Measurements from ENCODE around the gene CADPS2.
A peak's percentile ranks its signal among the peaks of the same experiment; 100 is the strongest.
"Not testable (repeated sequence)": the region's sequence is repeated elsewhere in the genome, so short reads cannot be mapped to it uniquely, and the experiment has no call there.

The CADPS2 gene

DNA sequence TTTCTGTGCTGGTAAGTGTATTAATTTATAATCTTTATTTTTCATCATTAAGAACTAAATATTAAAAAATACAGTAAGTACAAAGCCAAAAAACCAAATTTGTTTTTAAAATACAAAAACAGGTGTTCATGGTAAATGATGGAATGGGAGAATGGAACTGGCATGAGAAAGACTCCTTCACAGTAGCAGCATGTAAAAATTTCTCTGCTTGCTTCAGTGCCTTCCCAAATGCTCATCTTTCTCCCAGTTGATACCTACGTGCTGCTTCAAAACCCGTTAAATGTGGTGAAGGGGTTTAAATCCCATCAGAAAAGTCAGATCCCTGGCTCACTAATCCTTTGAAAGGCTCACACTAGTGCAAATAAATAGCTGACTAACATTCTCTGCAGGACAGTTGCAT lies 191.6 kb downstream of the CADPS2 start:
- H3K4me1 Mint-ChIP-seq: no peaks in the 10 kb centered on the region
- H3K4me3 Mint-ChIP-seq: no peak overlapping the region
- no peak overlapping the region for H3K27ac Mint-ChIP-seq
- no peaks in the 10 kb centered on the region for H3K36me3 Mint-ChIP-seq
- CTCF ChIA-PET: no interaction called here
- no peak for DNase-seq
- H3K9me3 Mint-ChIP-seq: peaks cover 23% of the 10 kb centered on the region
- no peaks in the 10 kb centered on the region for H3K27me3 Mint-ChIP-seq

DNA sequence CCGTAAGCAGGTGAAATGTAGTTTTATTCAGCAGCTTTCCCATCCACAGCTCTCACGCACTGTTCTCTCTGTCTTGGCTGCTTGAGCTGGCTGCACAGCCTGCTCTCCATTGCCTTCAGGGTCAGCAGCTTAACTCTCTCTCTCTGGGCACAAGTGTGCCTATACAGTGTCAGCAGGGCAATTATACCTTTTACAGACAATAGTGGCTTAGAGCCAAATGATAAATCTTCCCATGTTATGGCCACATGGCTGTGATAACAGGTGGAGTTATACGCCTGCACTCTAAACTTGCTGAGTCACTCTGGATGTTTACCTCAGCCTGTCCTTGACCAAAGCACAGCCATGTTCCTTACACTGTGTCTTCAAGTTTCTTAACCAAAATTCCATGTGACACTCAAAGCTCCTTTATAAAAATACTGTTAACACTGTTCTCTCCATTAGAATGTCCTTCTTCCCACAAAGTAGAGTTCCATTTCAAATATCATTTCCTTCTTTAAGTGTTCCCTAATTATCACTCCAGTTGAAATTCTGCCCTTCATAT lies 193.4 kb downstream of the CADPS2 start:
- H3K27ac Mint-ChIP-seq: no peak overlapping the region
- no peaks in the 10 kb centered on the region for H3K4me1 Mint-ChIP-seq
- H3K27me3 Mint-ChIP-seq: no peaks in the 10 kb centered on the region
- H3K36me3 Mint-ChIP-seq: no peaks in the 10 kb centered on the region
- no peak for DNase-seq
- H3K4me3 Mint-ChIP-seq: no peak overlapping the region
- CTCF ChIA-PET: no interaction called here
- peaks cover 21% of the 10 kb centered on the region for H3K9me3 Mint-ChIP-seq

DNA sequence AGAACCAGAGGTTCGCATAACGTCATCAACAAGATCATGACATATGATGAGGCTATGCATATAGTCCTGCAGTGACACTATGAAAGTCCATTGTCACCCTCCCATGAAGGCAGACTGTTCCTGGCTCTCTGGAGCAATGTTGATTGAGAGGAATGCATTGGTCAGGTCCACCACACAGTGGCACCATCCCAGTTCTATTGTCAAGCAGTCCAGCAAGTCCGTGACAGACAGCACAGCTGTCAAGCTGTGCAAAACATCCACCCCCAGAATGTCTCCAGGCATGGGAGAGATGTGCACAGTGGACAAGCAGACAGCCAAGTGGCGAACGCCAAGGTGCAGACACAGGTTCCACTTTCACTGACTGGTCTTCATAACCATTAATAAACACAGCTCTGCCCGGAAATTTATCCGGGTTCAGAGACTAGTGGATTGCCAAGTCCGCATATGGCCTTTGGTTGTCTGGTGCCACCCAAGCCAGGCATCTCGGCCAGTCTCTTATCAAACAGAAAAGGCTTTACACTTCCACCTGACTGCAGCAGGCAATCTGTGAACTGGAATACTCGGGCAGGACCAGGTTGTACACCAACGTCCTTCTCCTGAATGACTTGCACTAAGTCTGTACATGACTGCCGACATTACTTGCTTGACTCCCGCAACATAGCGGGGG lies 194.6 kb downstream of the CADPS2 start:
- H3K27me3 Mint-ChIP-seq: no peaks in the 10 kb centered on the region
- no peak overlapping the region for H3K4me3 Mint-ChIP-seq
- peaks cover 21% of the 10 kb centered on the region for H3K9me3 Mint-ChIP-seq
- CTCF ChIA-PET: no interaction called here
- DNase-seq: no peak
- H3K36me3 Mint-ChIP-seq: no peaks in the 10 kb centered on the region
- H3K27ac Mint-ChIP-seq: no peak overlapping the region
- no peaks in the 10 kb centered on the region for H3K4me1 Mint-ChIP-seq

DNA sequence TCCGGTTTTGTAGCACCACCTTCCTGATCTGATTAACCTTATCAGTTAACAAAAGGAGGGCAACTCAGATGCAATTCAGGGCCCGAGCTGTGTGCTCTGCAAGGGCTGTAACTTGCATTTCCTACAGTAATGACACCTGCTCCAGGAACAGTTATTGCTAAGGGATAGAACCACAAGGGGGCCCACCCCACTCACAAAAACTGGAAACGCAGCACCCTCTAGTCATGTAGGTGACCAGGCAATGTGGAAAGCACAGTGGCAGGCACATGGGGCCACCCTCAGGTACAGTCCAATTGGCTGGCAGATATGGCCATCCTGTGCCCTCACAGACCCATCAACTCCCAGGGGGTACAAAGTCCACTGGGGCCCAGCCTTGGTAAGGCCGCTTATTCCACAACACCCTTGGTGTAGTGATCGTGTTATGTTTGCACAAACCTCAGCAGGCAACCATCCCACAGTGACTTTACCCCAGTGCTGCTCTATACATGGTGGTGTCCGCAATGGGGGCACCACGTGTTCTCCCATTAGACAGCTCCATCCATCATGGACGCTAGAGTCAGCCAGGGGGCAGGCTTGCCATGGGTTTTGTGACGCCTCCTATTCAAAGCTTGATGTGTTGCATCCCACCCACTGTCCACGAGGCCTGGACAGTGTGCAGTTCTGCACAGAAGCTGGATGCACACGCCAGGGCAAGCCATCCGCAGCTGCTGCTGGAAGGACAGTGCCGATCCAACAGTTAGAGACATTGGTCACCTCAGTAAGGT lies 196.7 kb downstream of the CADPS2 start:
- Mint-ChIP-seq H3K27ac (no peak overlapping the region), H3K4me1 (no peaks in the 10 kb centered on the region), H3K27me3 (no peaks in the 10 kb centered on the region), H3K9me3 (peaks cover 21% of the 10 kb centered on the region), H3K36me3 (no peaks in the 10 kb centered on the region), H3K4me3 (no peak overlapping the region)
- no peak for DNase-seq
- CTCF ChIA-PET: no interaction called here

DNA sequence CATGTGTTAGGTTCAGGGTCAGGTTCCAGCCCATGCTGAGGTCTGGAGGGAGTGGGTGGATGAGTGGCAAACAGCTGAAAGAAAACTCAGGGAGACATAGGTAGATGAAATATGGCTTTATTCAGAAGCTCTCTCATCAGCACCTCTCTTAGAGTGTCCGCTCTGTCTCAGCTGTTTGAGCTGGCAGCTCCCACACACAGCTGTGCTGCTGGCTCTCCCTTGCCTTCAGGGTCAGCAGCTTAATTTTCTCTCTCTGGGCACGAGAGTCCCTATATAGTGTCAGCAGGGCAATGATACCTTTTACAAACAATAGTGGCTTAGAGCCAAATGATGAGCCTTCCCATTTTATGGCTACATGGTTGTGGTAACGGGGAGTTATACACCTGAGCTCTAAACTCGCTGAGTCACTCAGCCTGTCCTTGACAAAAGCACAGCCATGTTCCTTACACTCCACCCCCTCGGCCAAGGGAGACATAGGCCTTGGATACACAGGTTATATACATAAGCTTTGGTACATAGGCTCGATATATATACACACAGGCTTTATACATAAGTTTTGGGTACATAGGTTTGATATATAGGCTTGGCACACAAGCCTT lies 197.8 kb downstream of the CADPS2 start:
- H3K36me3 Mint-ChIP-seq: no peaks in the 10 kb centered on the region
- no peaks in the 10 kb centered on the region for H3K4me1 Mint-ChIP-seq
- no peaks in the 10 kb centered on the region for H3K27me3 Mint-ChIP-seq
- H3K27ac Mint-ChIP-seq: no peak overlapping the region
- peaks cover 16% of the 10 kb centered on the region for H3K9me3 Mint-ChIP-seq
- CTCF ChIA-PET: no interaction called here
- H3K4me3 Mint-ChIP-seq: no peak overlapping the region
- DNase-seq: no peak

DNA sequence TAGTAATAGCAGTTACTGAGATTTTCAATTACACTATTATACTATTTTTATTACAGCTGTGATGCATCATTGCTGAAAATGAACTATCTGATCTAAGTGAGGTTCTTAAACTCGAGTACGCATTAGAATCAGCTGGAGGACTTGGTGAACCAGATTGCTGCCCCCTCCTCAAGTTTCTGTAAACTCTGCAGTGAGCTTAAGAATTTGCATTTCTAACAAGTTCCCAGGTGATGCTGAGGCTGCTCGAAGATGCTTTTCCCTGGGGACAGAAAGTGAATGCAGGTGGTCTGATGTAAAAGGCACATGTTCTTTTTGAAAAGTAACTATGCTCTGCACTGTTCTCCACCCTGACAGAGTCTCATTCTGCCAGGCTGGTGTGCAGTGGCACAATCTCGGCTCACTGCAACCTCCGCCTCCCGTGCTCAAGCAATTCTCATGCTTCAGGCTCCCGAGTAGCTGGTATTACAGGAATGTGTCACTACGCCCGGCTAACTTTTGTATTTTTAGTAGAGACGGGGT lies 199.8 kb downstream of the CADPS2 start:
- CTCF ChIA-PET: no interaction called here
- no peaks in the 10 kb centered on the region for H3K36me3 Mint-ChIP-seq
- no peak overlapping the region for H3K27ac Mint-ChIP-seq
- H3K4me3 Mint-ChIP-seq: no peak overlapping the region
- no peak for DNase-seq
- no peaks in the 10 kb centered on the region for H3K4me1 Mint-ChIP-seq
- no peaks in the 10 kb centered on the region for H3K27me3 Mint-ChIP-seq
- H3K9me3 Mint-ChIP-seq: peaks cover 5% of the 10 kb centered on the region

DNA sequence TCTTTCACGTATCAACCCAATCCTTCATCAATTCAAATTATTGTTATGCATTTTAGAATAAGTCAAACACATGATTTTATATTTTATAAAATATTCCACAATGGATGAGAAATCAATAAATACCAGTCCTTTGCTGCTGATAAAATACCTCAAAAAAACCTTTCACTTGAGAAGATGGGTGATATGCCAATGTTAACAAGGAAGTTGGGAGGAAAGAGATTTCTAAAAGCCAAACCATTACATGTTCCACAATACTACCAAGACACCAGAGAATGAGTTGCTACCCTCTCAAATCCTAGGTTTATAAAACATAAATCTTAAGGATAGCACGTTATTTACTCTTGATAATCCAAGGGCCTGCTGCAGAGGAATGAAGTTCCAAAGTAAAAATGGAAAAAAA lies 201.8 kb downstream of the CADPS2 start:
- no peak for DNase-seq
- H3K4me3 Mint-ChIP-seq: no peak overlapping the region
- no peaks in the 10 kb centered on the region for H3K9me3 Mint-ChIP-seq
- CTCF ChIA-PET: no interaction called here
- no peaks in the 10 kb centered on the region for H3K4me1 Mint-ChIP-seq
- H3K36me3 Mint-ChIP-seq: no peaks in the 10 kb centered on the region
- no peak overlapping the region for H3K27ac Mint-ChIP-seq
- H3K27me3 Mint-ChIP-seq: no peaks in the 10 kb centered on the region

DNA sequence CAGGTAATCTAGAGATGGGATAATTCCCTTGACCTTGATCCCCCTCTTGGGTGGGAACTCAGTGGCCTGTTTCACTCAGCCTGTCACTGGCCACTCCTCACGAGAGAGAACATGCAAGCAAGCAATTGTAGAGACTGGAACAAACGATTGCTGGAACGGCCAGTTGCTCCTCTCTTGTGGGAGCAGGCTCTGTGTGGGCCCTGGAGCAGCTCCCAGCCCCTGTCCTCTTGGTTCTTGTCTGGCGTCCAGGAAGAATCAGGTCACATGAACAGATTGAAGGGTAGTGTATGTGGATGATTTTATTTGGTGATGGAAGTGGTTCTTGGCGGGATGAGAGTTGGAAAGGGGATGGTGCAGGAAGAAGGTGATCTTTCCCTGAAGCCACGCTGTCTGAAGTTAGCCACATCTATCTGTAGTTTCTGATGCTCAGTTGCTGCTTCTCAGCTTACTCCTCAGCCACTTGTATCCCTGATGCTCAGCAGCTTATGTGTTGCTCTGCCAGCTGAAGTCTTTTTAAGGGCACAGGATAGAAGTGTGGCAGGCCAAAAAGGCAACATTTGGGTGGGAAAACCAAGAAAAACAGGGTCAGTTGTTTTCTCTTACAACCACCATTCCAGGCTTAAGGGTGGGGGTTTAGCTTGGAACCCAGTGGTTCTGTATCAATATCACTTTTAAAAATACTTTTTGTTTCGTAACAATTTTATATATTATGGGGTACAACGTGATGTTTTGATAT lies 203.3 kb downstream of the CADPS2 start:
- CTCF ChIA-PET: no interaction called here
- no peak for DNase-seq
- Mint-ChIP-seq H3K4me1 (no peaks in the 10 kb centered on the region), H3K36me3 (no peaks in the 10 kb centered on the region), H3K4me3 (no peak overlapping the region), H3K27me3 (no peaks in the 10 kb centered on the region), H3K9me3 (no peaks in the 10 kb centered on the region), H3K27ac (peak overlapping the region; percentile 37)

DNA sequence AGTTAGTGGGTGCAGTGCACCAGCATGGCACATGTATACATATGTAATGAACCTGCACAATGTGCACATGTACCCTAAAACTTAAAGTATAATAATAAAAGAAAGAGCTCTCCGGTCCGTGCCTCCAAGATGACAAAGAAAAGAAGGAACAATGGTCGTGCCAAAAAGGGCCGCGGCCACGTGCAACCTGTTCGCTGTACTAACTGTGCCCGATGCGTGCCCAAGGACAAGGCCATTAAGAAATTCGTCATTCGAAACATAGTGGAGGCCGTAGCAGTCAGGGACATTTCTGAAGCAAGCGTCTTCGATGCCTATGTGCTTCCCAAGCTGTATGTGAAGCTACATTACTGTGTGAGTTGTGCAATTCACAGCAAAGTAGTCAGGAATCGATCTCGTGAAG lies 205.1 kb downstream of the CADPS2 start:
- CTCF ChIA-PET, H3K4me3 Mint-ChIP-seq: not testable (repeated sequence)

DNA sequence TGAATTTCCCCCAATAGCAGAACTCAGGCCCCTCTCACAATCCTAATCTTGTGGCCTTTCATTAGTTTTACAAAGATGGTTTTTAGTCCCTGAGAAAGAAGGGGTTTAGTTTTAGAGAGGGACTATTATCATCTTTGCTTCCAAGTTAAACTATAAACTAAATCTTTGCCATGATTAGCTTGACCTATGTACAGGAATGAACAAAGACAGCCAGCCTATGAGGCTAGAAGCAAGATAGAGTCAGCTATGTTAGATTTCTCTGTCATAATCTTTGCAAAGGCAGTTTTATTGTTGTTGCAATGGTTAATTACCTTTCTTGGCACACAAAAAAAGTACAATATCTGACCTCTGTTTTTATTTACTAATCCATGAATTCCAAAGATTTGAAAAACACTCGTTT lies 206.4 kb downstream of the CADPS2 start:
- Mint-ChIP-seq H3K27me3 (no peaks in the 10 kb centered on the region), H3K4me3 (no peak overlapping the region), H3K36me3 (no peaks in the 10 kb centered on the region), H3K9me3 (peaks cover 8% of the 10 kb centered on the region), H3K27ac (no peak overlapping the region), H3K4me1 (no peaks in the 10 kb centered on the region)
- CTCF ChIA-PET: no interaction called here
- no peak for DNase-seq

More for the DNA sequence above, 205.1 kb downstream of the CADPS2 start:
- not testable (repeated sequence) for H3K9me3 Mint-ChIP-seq, H3K27ac Mint-ChIP-seq, DNase-seq, H3K36me3 Mint-ChIP-seq, H3K27me3 Mint-ChIP-seq, H3K4me1 Mint-ChIP-seq

DNA sequence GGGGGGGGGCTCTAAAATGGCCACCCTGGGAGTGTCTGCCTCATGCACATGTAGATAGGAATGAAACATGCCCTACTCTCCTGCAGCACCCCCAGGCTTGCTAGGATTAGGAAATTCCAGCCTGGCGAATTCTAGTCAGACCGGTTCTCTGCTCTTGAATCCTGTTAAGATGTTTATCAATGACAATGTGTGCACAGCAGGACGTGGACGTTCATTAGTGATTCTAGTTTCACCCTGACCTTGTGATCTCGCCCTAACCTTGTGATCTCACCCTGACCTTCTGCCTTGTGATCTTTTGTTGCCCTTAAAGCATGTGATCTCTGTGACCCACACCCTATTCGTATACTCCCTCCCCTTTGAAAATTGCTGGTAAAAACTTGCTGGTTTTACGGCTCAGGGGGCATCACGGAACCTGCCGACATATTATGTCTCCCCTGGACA lies 207.0 kb downstream of the CADPS2 start:
- H3K9me3 Mint-ChIP-seq, H3K27me3 Mint-ChIP-seq: not testable (repeated sequence)

DNA sequence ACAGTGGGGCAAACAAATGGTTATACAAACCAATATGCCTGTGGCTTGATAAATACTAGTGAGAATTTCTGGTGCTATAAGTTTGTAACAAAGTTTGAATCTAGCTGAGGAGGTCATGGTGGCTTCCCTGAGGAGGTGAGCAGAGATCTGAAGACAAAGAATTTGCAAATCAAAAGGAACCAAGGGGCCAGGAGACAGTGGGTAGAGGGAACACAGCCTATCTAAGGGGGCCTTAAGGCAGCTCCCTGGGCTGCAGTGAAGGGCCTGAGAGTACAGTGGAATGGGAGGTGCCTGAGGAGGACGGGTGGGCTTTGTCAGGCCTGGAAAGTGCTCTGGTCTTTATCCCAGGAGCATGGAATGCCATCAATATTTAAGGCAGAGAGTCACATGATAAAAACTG lies 209.1 kb downstream of the CADPS2 start:
- no peak overlapping the region for H3K4me3 Mint-ChIP-seq

More for the DNA sequence above, 207.0 kb downstream of the CADPS2 start:
- DNase-seq, H3K36me3 Mint-ChIP-seq, H3K4me1 Mint-ChIP-seq, H3K4me3 Mint-ChIP-seq, H3K27ac Mint-ChIP-seq, CTCF ChIA-PET: not testable (repeated sequence)

DNA sequence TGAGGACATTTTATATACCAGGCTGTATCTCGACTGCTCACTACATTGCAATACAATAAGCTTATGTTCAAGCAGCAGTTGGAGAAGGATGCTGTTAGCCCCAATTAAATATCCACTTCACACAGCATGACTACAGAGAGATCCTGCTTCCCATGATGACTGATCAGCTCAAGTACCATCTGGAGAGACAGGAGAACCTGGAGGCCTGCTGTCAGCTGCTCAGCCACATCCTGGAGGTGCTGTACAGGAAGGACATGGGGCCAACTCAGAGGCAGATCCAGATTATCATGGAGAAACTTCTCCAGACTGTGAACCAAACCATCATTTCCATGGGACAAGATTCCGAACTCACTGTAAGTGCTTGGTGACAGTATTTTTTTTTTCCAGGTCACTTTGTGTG lies 209.8 kb downstream of the CADPS2 start:
- no peaks in the 10 kb centered on the region for H3K36me3 Mint-ChIP-seq
- peaks cover 18% of the 10 kb centered on the region for H3K9me3 Mint-ChIP-seq
- CTCF ChIA-PET: no interaction called here

More for the DNA sequence above, 209.1 kb downstream of the CADPS2 start:
- DNase-seq: no peak
- CTCF ChIA-PET: no interaction called here
- Mint-ChIP-seq H3K9me3 (peaks cover 18% of the 10 kb centered on the region), H3K4me1 (no peaks in the 10 kb centered on the region), H3K36me3 (no peaks in the 10 kb centered on the region), H3K27me3 (no peaks in the 10 kb centered on the region), H3K27ac (no peak overlapping the region)

DNA sequence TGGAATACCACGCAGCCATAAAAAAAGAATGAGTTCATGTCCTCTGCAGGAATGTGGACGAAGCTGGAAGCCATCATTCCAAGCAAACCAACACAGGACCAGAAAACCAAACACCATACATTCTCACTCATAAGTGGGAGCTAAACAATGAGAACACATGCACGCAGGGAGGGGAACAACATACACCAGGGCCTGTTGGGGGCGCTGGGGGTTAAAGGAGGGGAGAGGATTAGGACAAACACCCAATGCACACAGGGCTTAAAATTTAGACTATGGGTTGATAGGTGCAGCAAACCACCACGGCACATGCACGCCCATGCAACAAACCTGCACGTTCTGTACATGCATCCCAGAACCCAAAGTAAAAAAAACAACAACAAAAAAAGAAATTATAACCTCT lies 210.6 kb downstream of the CADPS2 start:
- CTCF ChIA-PET: no interaction called here

More for the DNA sequence above, 209.8 kb downstream of the CADPS2 start:
- H3K4me1 Mint-ChIP-seq: no peaks in the 10 kb centered on the region
- no peak overlapping the region for H3K4me3 Mint-ChIP-seq
- H3K27me3 Mint-ChIP-seq: no peaks in the 10 kb centered on the region
- DNase-seq: no peak
- no peak overlapping the region for H3K27ac Mint-ChIP-seq

More for the DNA sequence above, 210.6 kb downstream of the CADPS2 start:
- Mint-ChIP-seq H3K27me3 (no peaks in the 10 kb centered on the region), H3K4me3 (no peak overlapping the region), H3K36me3 (no peaks in the 10 kb centered on the region), H3K27ac (no peak overlapping the region), H3K4me1 (no peaks in the 10 kb centered on the region), H3K9me3 (peaks cover 18% of the 10 kb centered on the region)
- DNase-seq: no peak
